Activated CD8-positive, alpha-beta memory T cell treated with anti-CD3 and anti-CD28 coated beads for 36 hours (primary cell): ENCODE measurements around the gene POGLUT2. TPM values are rescaled to one million over a fixed set of nuclear protein-coding genes. Genes with fewer than 3 reads are reported as not detected.

Experiments
- CTCF ChIA-PET: fragments of 350-600 bp; sonication (Branson Sonifier 250); formaldehyde crosslinking; loops from one replicate; lab custom pipeline; 2021; ENCODE audit warnings: antibody characterized with exemption; lab: Charles Lee
- POLR2A ChIA-PET: fragments of 350-600 bp; sonication (Branson Sonifier 250); formaldehyde crosslinking; loops from one replicate; lab custom pipeline; 2021; ENCODE audit warnings: antibody characterized with exemption; lab: Charles Lee
- total RNA-seq, 2 experiments: library from RNA; stranded (reverse); gene quantifications; one replicate each; pipeline ENCODE4 v1.2.3, GENCODE V29; 2021

POGLUT2 gene
- total RNA-seq = 10 to 100 TPM; 13.8 to 14.0 TPM

GRCh38 chr13:102798581-102799425 lies at the start of gene POGLUT2, which contains the start of gene BIVM:
TSS of gene POGLUT2 (minus strand) at chr13:102798976. CDS start at chr13:102798670, 306 bp downstream.
TSS of gene BIVM (plus strand) at chr13:102799119. CDS start at chr13:102807268, 8,149 bp downstream.
- ChIA-PET POLR2A (interaction anchor here (0.8 to 2.2 kb wide), 3 partner anchors 25 to 160 kb away, joined by 3 to 22 read pairs (median 14); partner anchors contain the start of genes ERCC5 and TEX30), CTCF (interaction anchor here (1.3 to 2.0 kb wide), 5 partner anchors 14 to 218 kb away, joined by 4 to 10 read pairs (median 10); partner anchors contain the start of gene ERCC5)

- POLR2A ChIA-PET = interaction anchor here (1.0 to 2.8 kb wide), 2 partner anchors 251 to 256 kb away, joined by 4 to 21 read pairs; partner anchors contain the start of gene TPP2
- CTCF ChIA-PET = interaction anchor here (3.0 kb wide), 1 partner anchor 255 kb away, joined by 13 read pairs; no protein-coding TSS in a partner anchor
Measured at GRCh38 chr13:102847272-102848234, 48.8 kb upstream of the POGLUT2 start.

GRCh38 chr13:102846261-102847015 lies 47.7 kb upstream of the POGLUT2 start:
- CTCF ChIA-PET = interaction anchor here (0.7 to 3.0 kb wide), 3 partner anchors 47 to 260 kb away, joined by 3 to 13 read pairs (median 10); partner anchors contain the start of genes BIVM and POGLUT2
- POLR2A ChIA-PET = interaction anchor here (1.0 to 2.8 kb wide), 6 partner anchors 46 to 255 kb away, joined by 4 to 21 read pairs (median 9); partner anchors contain the start of genes TEX30 and TPP2

GRCh38 chr13:102845630-102846260 lies 47.0 kb upstream of the POGLUT2 start, which contains the start of gene ERCC5:
TSS of gene ERCC5 (plus strand) at chr13:102846032. CDS start at chr13:102846267, 235 bp downstream.
- ChIA-PET CTCF (interaction anchor here (0.8 to 3.0 kb wide), 5 partner anchors 24 to 253 kb away, joined by 3 to 13 read pairs (median 5); partner anchors contain the start of genes BIVM and POGLUT2), POLR2A (interaction anchor here (0.5 to 2.8 kb wide), 8 partner anchors 46 to 254 kb away, joined by 3 to 21 read pairs (median 4); partner anchors contain the start of genes TEX30 and TPP2)

GRCh38 chr13:102845289-102845629 lies 46.5 kb upstream of the POGLUT2 start:
- ChIA-PET CTCF (interaction anchor here (0.8 to 3.0 kb wide), 5 partner anchors 25 to 253 kb away, joined by 3 to 13 read pairs (median 5); partner anchors contain the start of genes BIVM and POGLUT2), POLR2A (interaction anchor here (0.5 to 2.8 kb wide), 8 partner anchors 45 to 253 kb away, joined by 3 to 21 read pairs (median 4); partner anchors contain the start of genes TEX30 and TPP2)

- ChIA-PET POLR2A (no interaction called here), CTCF (no interaction called here)
Measured at GRCh38 chr13:102839462-102839861, 40.7 kb upstream of the POGLUT2 start.

- POLR2A ChIA-PET = no interaction called here
- CTCF ChIA-PET = no interaction called here
Measured at GRCh38 chr13:102838982-102839381, 40.2 kb upstream of the POGLUT2 start.

GRCh38 chr13:102838273-102838672 lies 39.5 kb upstream of the POGLUT2 start:
- POLR2A ChIA-PET = no interaction called here
- CTCF ChIA-PET = no interaction called here

GRCh38 chr13:102836471-102836870 lies 37.7 kb upstream of the POGLUT2 start:
- CTCF ChIA-PET = no interaction called here
- POLR2A ChIA-PET = no interaction called here

GRCh38 chr13:102830646-102831045 lies 31.9 kb upstream of the POGLUT2 start:
- POLR2A ChIA-PET = no interaction called here

GRCh38 chr13:102825921-102826706 lies 27.3 kb upstream of the POGLUT2 start:
- POLR2A ChIA-PET = no interaction called here
- CTCF ChIA-PET = no interaction called here

More at GRCh38 chr13:102830646-102831045, 31.9 kb upstream of the POGLUT2 start:
- CTCF ChIA-PET = no interaction called here

GRCh38 chr13:102825400-102825799 lies 26.6 kb upstream of the POGLUT2 start:
- POLR2A ChIA-PET = no interaction called here
- CTCF ChIA-PET = no interaction called here

GRCh38 chr13:102817907-102818306 lies 19.1 kb upstream of the POGLUT2 start:
- ChIA-PET CTCF (no interaction called here), POLR2A (no interaction called here)

- CTCF ChIA-PET = no interaction called here
- POLR2A ChIA-PET = no interaction called here
Measured at GRCh38 chr13:102817241-102817640, 18.5 kb upstream of the POGLUT2 start.

- POLR2A ChIA-PET = no interaction called here
- CTCF ChIA-PET = no interaction called here
Measured at GRCh38 chr13:102816708-102817107, 17.9 kb upstream of the POGLUT2 start.

- ChIA-PET POLR2A (no interaction called here), CTCF (no interaction called here)
Measured at GRCh38 chr13:102815788-102816187, 17.0 kb upstream of the POGLUT2 start.

- ChIA-PET CTCF (interaction anchor here (1.0 to 2.4 kb wide), 2 partner anchors 15 to 78 kb away, joined by 3 to 6 read pairs; no protein-coding TSS in a partner anchor), POLR2A (no interaction called here)
Measured at GRCh38 chr13:102814793-102815192, 16.0 kb upstream of the POGLUT2 start.
